ENCODE results near the gene NRXN3.

DNA sequence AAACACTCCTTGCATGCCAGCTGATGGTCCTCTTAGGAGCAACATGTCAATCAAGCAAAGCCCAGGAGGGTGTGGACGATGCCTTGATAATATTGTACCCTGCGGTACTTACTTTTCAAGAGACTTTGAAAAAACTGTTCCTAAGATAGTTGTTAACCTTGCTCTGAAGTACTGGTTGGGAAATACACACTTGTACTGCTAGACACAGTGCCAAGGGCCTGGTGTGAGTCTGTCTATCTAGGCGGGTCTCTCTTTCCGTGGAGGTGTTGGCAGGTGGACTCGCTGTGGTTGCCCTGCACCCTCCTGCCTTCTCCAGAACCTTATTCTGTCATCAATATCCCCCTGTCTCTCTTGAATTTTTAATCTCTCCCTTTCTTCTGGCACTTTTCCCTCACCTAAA lies 189.4 kb downstream of the NRXN3 start:
- no peak for TF ChIP-seq GATA3 (IDR thresholded peaks at IDR 0.05; ENCODE audit: low read depth, low read length)
- TF ChIP-seq GATA2 (IDR thresholded peaks at IDR 0.05; ENCODE audit: low read depth, low read length), result no peak

All from SH-SY5Y (cell line).